Tibial artery (tissue), 4 donors: ENCODE results near the gene SLC38A8.

Experiments used
- DNase-seq, 2 donors: peaks; one replicate each; pipeline ENCODE4 v3.0.0-alpha.2; 2019
- H3K27ac ChIP-seq, 2 donors: fragments of 200-600 bp; sonication (generic) in 1 of 2; 1 replicate in 1 of 2; 2 replicates in 1 of 2; pipeline ENCODE4 v1.5.1; 2018 to 2019; ENCODE audit warnings: mild to moderate bottlenecking in 1 of 2
- H3K27me3 ChIP-seq, 2 donors: fragments of 200-600 bp; sonication (generic) in 1 of 2; one replicate each; pipeline versions ENCODE4 v1.5.1 to v1.6.0; 2016 to 2019
- H3K36me3 ChIP-seq, 3 donors: fragments of 200-600 bp; sonication (generic) in 2 of 3; one replicate each; pipeline ENCODE4 v1.5.1; 2016 to 2019; ENCODE audit warnings: mild to moderate bottlenecking in 2 of 3
- H3K4me1 ChIP-seq, 4 donors: fragments of 200-600 bp; sonication (generic) in 2 of 4; 1 replicate in 3 of 4; 2 replicates in 1 of 4; pipeline ENCODE4 v1.5.1; 2016 to 2019
- H3K4me3 ChIP-seq, 2 donors: fragments of 200-600 bp; sonication (generic) in 1 of 2; 1 replicate in 1 of 2; 2 replicates in 1 of 2; pipeline ENCODE4 v1.5.1; 2018 to 2019; ENCODE audit warnings: mild to moderate bottlenecking in 2 of 2
- H3K9me3 ChIP-seq, 3 donors: fragments of 200-600 bp; sonication (generic) in 1 of 3; one replicate each; pipeline ENCODE4 v1.5.1; 2016 to 2019
- intact Hi-C: fragments of 100-400 bp; cut with DNase I; formaldehyde crosslinking; loops from one replicate; pipeline ENCODE4 v1.15.0; 2023; ENCODE audit warnings: low total_unique reads
- TF ChIP-seq, protein P1 (sequence below), 2 experiments: fragments of 200-600 bp in 1 of 2; fragments of 450-650 bp in 1 of 2; IDR thresholded peaks; one replicate each; pipeline ENCODE4 v1.5.1; 2017 to 2019; ENCODE audit warnings: antibody characterized with exemption in 2 of 2, mild to moderate bottlenecking in 1 of 2, moderate library complexity in 1 of 2

The SLC38A8 gene

DNA sequence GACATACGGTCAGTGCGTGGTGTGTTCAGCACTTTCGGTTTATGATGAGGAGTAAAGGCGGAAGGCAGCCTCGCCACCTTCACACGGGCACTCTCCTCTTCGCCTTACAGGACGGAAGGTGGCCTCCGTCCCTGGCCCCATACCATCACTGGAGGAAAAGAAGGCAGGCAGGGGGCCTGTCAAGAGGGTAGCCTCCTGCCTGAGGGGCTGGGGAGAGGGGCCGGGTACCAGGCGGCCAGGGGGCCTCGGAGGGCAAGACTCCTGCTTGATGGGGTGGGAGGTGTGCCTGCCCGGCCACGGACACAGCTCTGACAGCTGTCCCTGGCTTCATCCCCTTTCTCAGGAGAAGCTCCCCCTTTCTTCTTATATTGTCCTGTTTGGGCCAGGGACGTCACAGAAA lies 15.6 kb upstream of the SLC38A8 start:
- H3K27ac ChIP-seq, result no peak overlapping the region
- H3K4me1 ChIP-seq, result no peaks in the 10 kb centered on the region
- H3K27me3 ChIP-seq, result no peaks in the 10 kb centered on the region
- no peak for DNase-seq
- no peak overlapping the region for H3K4me3 ChIP-seq
- peaks cover 86 to 100% (median 99%) of the 10 kb centered on the region in 3 donors for H3K36me3 ChIP-seq
- H3K9me3 ChIP-seq, result no peaks in the 10 kb centered on the region
- intact Hi-C loops, result no loop called here
- TF ChIP-seq, protein P1, sequence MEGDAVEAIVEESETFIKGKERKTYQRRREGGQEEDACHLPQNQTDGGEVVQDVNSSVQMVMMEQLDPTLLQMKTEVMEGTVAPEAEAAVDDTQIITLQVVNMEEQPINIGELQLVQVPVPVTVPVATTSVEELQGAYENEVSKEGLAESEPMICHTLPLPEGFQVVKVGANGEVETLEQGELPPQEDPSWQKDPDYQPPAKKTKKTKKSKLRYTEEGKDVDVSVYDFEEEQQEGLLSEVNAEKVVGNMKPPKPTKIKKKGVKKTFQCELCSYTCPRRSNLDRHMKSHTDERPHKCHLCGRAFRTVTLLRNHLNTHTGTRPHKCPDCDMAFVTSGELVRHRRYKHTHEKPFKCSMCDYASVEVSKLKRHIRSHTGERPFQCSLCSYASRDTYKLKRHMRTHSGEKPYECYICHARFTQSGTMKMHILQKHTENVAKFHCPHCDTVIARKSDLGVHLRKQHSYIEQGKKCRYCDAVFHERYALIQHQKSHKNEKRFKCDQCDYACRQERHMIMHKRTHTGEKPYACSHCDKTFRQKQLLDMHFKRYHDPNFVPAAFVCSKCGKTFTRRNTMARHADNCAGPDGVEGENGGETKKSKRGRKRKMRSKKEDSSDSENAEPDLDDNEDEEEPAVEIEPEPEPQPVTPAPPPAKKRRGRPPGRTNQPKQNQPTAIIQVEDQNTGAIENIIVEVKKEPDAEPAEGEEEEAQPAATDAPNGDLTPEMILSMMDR (IDR thresholded peaks at IDR 0.05), result no peak

DNA sequence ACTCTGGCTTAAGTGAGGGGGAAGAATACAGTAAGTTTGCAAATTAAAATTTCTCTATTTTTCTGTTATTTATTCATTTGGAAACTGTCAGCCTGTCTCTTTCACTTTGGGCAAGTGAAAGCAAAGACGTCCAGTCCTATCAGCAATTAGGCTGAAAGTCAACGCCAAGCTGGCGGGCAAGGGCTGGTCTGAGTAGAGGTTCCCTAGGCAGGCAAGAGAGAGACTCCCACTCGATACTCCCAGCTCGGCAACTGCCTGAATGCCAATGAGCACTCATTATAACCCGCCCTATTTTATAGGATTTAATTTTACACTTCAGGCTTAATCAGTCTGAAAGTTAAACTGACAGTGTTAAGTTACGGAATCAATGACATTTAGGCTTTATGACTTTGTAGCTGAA lies 14.3 kb upstream of the SLC38A8 start:
- H3K4me1 ChIP-seq, result no peaks in the 10 kb centered on the region
- intact Hi-C loops, result no loop called here
- H3K36me3 ChIP-seq, result peaks cover 85 to 100% (median 97%) of the 10 kb centered on the region in 3 donors
- no peak for DNase-seq
- no peak overlapping the region for H3K4me3 ChIP-seq
- no peaks in the 10 kb centered on the region for H3K27me3 ChIP-seq
- H3K9me3 ChIP-seq, result no peaks in the 10 kb centered on the region
- H3K27ac ChIP-seq, result no peak overlapping the region
- TF ChIP-seq, protein P1 (IDR thresholded peaks at IDR 0.05), result no peak

GRCh38 chr16:84055801-84056634 lies 13.4 kb upstream of the SLC38A8 start:
- H3K9me3 ChIP-seq, result no peaks in the 10 kb centered on the region
- no peaks in the 10 kb centered on the region for H3K4me1 ChIP-seq
- no peak overlapping the region for H3K27ac ChIP-seq
- no peak for DNase-seq
- no peak overlapping the region for H3K4me3 ChIP-seq
- no peaks in the 10 kb centered on the region for H3K27me3 ChIP-seq
- TF ChIP-seq, protein P1 (IDR thresholded peaks at IDR 0.05), result no peak
- intact Hi-C loops, result no loop called here
- peaks cover 78 to 97% (median 97%) of the 10 kb centered on the region in 3 donors for H3K36me3 ChIP-seq

DNA sequence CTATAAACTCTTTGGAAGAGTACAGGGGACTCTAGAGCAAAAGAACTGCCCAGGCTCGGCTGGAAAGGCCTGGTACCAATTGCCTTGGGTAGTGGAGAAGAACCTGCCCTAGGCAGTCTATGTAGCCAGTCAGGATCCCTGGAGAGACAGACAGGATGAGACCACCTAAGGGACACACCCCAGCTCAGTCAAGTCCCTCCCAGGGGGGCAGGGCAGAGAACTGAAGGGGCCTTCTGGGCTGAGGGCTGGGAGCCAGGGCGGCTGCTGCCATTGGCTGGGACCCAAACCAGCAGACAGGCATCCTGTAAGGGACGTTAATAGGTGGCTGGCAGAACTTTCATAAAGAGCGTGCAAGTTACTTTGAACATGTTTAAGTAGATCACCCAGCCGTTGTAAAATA lies 12.8 kb upstream of the SLC38A8 start:
- Histone ChIP-seq H3K27me3 (no peaks in the 10 kb centered on the region), H3K9me3 (no peaks in the 10 kb centered on the region), H3K27ac (no peak overlapping the region), H3K4me3 (no peak overlapping the region), H3K4me1 (no peaks in the 10 kb centered on the region), H3K36me3 (peaks cover 74 to 95% (median 92%) of the 10 kb centered on the region in 3 donors)
- TF ChIP-seq, protein P1 (IDR thresholded peaks at IDR 0.05), result no peak
- intact Hi-C loops, result no loop called here
- DNase-seq, result no peak

GRCh38 chr16:84054916-84055315 lies 12.3 kb upstream of the SLC38A8 start:
- DNase-seq, result peak in 1 of 2 donors; percentile 40
- Histone ChIP-seq H3K4me1 (no peaks in the 10 kb centered on the region), H3K27ac (no peak overlapping the region)

More at GRCh38 chr16:84054916-84055315, 12.3 kb upstream of the SLC38A8 start:
- H3K36me3 ChIP-seq, result peaks cover 74 to 95% (median 92%) of the 10 kb centered on the region in 3 donors
- no peak overlapping the region for H3K4me3 ChIP-seq
- H3K9me3 ChIP-seq, result no peaks in the 10 kb centered on the region
- intact Hi-C loops, result no loop called here
- TF ChIP-seq, protein P1 (IDR thresholded peaks at IDR 0.05), result no peak
- no peaks in the 10 kb centered on the region for H3K27me3 ChIP-seq
